K562 (cell line): ENCODE measurements around the gene CSNK1G1. TPM values are rescaled to one million over a fixed set of nuclear protein-coding genes. Genes with fewer than 3 reads are reported as not detected.

ENCODE experiments used
- ATAC-seq: fragments of 200-7000 bp; cut with Tn5 transposase; 3 replicates; pipeline ENCODE4 v1.9.1; 2020; ENCODE audit warnings: moderate library complexity
- BruUV-seq: library from RNA; stranded (reverse); fragments of 400-500 nt; replicated peaks from 2 replicates; lab custom pipeline; 2021; lab: Mats Ljungman, UMichigan
- CTCF ChIA-PET: fragments of 300-600 bp; formaldehyde crosslinking; extraction: SDS; loops from one replicate; lab custom pipeline; 2021; ENCODE audit warnings: low intra/inter-chr PET ratio; lab: Yijun Ruan, JAX
- POLR2A ChIA-PET: fragments of 300-600, 350-650 bp; sonication (Branson Sonifier 250); formaldehyde crosslinking; extraction: SDS; loops from one replicate; lab custom pipeline; 2021; ENCODE audit warnings: antibody characterized with exemption, inconsistent platforms; lab: Yijun Ruan, JAX
- DNase-seq, 4 experiments: peaks; one replicate each; pipeline versions ENCODE4 v3.0.0 to v3.0.0-alpha.2; 2011 to 2018; ENCODE audit warnings: low spot score in 3 of 4, mixed read lengths in 3 of 4; ENCODE audit errors: extremely low read depth in 1 of 4
- FAIRE-seq: peaks from 2 replicates; lab custom pipeline; 2011; peaks lifted over from hg19 to GRCh38; lab: Jason Lieb, UNC
- H2AFZ ChIP-seq: 2 replicates; pipeline ENCODE4 v1.6.0; 2011; ENCODE audit warnings: low read depth, low read length, control low read depth, inconsistent platforms
- H3K27ac ChIP-seq: fragments of 200-600 bp; 3 replicates; pipeline ENCODE4 v1.8.0; 2011; ENCODE audit warnings: low read depth, mild to moderate bottlenecking, control low read depth, inconsistent platforms, low read length, moderate library complexity, mixed read lengths; ENCODE audit errors: extremely low read depth
- H3K27me3 ChIP-seq, 2 experiments: fragments of 300-600 bp in 1 of 2; 2 replicates in 1 of 2; 3 replicates in 1 of 2; pipeline versions ENCODE4 v1.6.0 to v1.8.0; 2011; ENCODE audit warnings: inconsistent platforms in 2 of 2, low read length in 2 of 2, mild to moderate bottlenecking in 1 of 2, mixed read lengths in 1 of 2, moderate library complexity in 1 of 2; ENCODE audit not compliant: control insufficient read depth in 2 of 2, insufficient read depth in 2 of 2
- H3K36me3 ChIP-seq: fragments of 300-600 bp; 3 replicates; pipeline ENCODE4 v1.8.0; 2011; ENCODE audit warnings: mild to moderate bottlenecking, low read length, inconsistent platforms; ENCODE audit not compliant: control insufficient read depth, insufficient read depth
- H3K4me1 ChIP-seq, 2 experiments: fragments of 200-600 bp in 1 of 2; replicated peaks in 1 of 2; 2 replicates in 1 of 2; 3 replicates in 1 of 2; pipeline versions ENCODE4 v1.5.1 to v1.8.0; 2011; ENCODE audit warnings: inconsistent platforms in 2 of 2, low read length in 2 of 2, mild to moderate bottlenecking in 1 of 2, mixed read lengths in 1 of 2, moderate library complexity in 1 of 2; ENCODE audit not compliant: control insufficient read depth in 2 of 2, insufficient read depth in 2 of 2
- H3K4me2 ChIP-seq: 2 replicates; pipeline ENCODE4 v1.6.1; 2011; ENCODE audit warnings: low read length, control low read depth, inconsistent platforms, mixed read lengths; ENCODE audit not compliant: insufficient read depth
- H3K4me3 ChIP-seq: fragments of 200-600 bp; sonication (generic), shearing (Covaris generic); 2 replicates; pipeline ENCODE4 v1.5.1; 2016; ENCODE audit warnings: control low read depth, inconsistent platforms
- H3K79me2 ChIP-seq: fragments of 200-600 bp; 3 replicates; pipeline ENCODE4 v1.8.0; 2011; ENCODE audit warnings: low read length, inconsistent platforms; ENCODE audit not compliant: control insufficient read depth, insufficient read depth
- H3K9ac ChIP-seq, 2 experiments: 2 replicates each; pipeline versions ENCODE4 v1.6.0 to v1.6.1; 2011; ENCODE audit warnings: low read depth in 2 of 2, low read length in 2 of 2, control low read depth in 1 of 2, inconsistent platforms in 1 of 2, mild to moderate bottlenecking in 1 of 2, mixed read lengths in 1 of 2; ENCODE audit not compliant: insufficient read depth in 1 of 2
- H3K9me1 ChIP-seq: one replicate; pipeline ENCODE4 v1.6.0; 2011; ENCODE audit warnings: inconsistent platforms, mild to moderate bottlenecking, low read length, moderate library complexity; ENCODE audit not compliant: control insufficient read depth, insufficient read depth
- H3K9me3 ChIP-seq: replicated peaks from 2 replicates; pipeline ENCODE4 v1.5.1; 2011; ENCODE audit warnings: low read depth, low read length, inconsistent platforms; ENCODE audit not compliant: control insufficient read depth, insufficient read depth
- H4K20me1 ChIP-seq: replicated peaks from 2 replicates; pipeline ENCODE4 v1.6.1; 2011; ENCODE audit warnings: low read length, inconsistent platforms, mixed read lengths; ENCODE audit not compliant: control insufficient read depth, insufficient read depth
- CBX1 ChIP-seq: sonication (generic); IDR thresholded peaks from 2 replicates; pipeline ENCODE4 v1.6.1; 2016; ENCODE audit warnings: antibody characterized with exemption, low read depth, mild to moderate bottlenecking
- CEBPB ChIP-seq: fragments of 450-650 bp; IDR thresholded peaks from 2 replicates; pipeline ENCODE4 v1.6.1; 2016; ENCODE audit warnings: missing genetic modification characterization, missing compliant biosample characterization
- CEBPG ChIP-seq, 3 experiments: fragments of 200-800 bp in 1 of 3; sonication (Bioruptor generic) in 1 of 3; sonication (generic) in 1 of 3; formaldehyde crosslinking in 1 of 3; IDR thresholded peaks in 2 of 3; conservative IDR thresholded peaks in 1 of 3; 2 replicates each; pipeline versions ENCODE4 v1.6.1 to v1.8.0; 2016 to 2022; ENCODE audit warnings: missing compliant biosample characterization in 2 of 3, missing genetic modification characterization in 2 of 3, mild to moderate bottlenecking in 1 of 3, missing genetic modification reagents in 1 of 3
- ETS2 ChIP-seq: IDR thresholded peaks from 2 replicates; pipeline ENCODE4 v1.6.1; 2016; ENCODE audit warnings: borderline replicate concordance, missing genetic modification characterization, mild to moderate bottlenecking, moderate library complexity, missing compliant biosample characterization; ENCODE audit not compliant: poor library complexity, severe bottlenecking
- LARP7 ChIP-seq: fragments of 450-650 bp; IDR thresholded peaks from 2 replicates; pipeline ENCODE4 v1.6.1; 2016
- MAFF ChIP-seq: IDR thresholded peaks from 2 replicates; pipeline ENCODE4 v1.6.1; 2012; ENCODE audit warnings: low read length, improper control_type of control experiment
- SAP30 ChIP-seq: fragments of 200-600 bp; sonication (generic); IDR thresholded peaks from 2 replicates; pipeline ENCODE4 v1.6.1; 2012; ENCODE audit warnings: borderline replicate concordance, low read depth, mild to moderate bottlenecking, moderate library complexity, low read length, control low read depth, inconsistent platforms; ENCODE audit not compliant: insufficient read depth, poor library complexity, severe bottlenecking
- SREBF2 ChIP-seq: sonication (generic); formaldehyde crosslinking; IDR thresholded peaks from 2 replicates; pipeline ENCODE4 v1.4.0; 2020; ENCODE audit warnings: mild to moderate bottlenecking, missing genetic modification reagents
- STAG1 ChIP-seq: sonication (generic); formaldehyde crosslinking; IDR thresholded peaks from 2 replicates; pipeline ENCODE4 v1.5.0; 2020; ENCODE audit warnings: missing genetic modification reagents, borderline replicate concordance
- TEAD2 ChIP-seq: fragments of 450-650 bp; IDR thresholded peaks from 2 replicates; pipeline ENCODE4 v1.6.1; 2016; ENCODE audit warnings: missing genetic modification characterization, control low read depth, missing compliant biosample characterization
- TRIM24 ChIP-seq, 2 experiments: fragments of 450-650 bp; IDR thresholded peaks; 2 replicates each; pipeline ENCODE4 v1.6.1; 2016
- ZBTB1 ChIP-seq: sonication (generic); formaldehyde crosslinking; IDR thresholded peaks from 2 replicates; pipeline ENCODE4 v1.8.1; 2023; ENCODE audit warnings: missing genetic modification reagents, low read depth, mild to moderate bottlenecking, borderline replicate concordance
- ZNF561 ChIP-seq: fragments of 450-650 bp; formaldehyde crosslinking; conservative IDR thresholded peaks from 2 replicates; pipeline ENCODE4 v1.4.0; 2020; ENCODE audit warnings: mild to moderate bottlenecking, moderate library complexity
- WGBS: fragments of 100-300 bp; shearing (Covaris generic); methylation state at CpG from one replicate; pipeline ENCODE4 v1.1.6; 2016; ENCODE audit warnings: low coverage, mixed read lengths; ENCODE audit not compliant: insufficient coverage; ENCODE audit errors: missing lambda C conversion rate; 5-methylcytosine and 5-hydroxymethylcytosine counted together
- in situ Hi-C: fragments of 300-500 bp; cut with MboI; formaldehyde crosslinking; loops from 4 replicates; pipeline ENCODE4 v1.15.0; 2018; ENCODE audit warnings: inconsistent platforms, mixed read lengths
- intact Hi-C: fragments of 100-400 bp; cut with micrococcal nuclease; formaldehyde crosslinking; loops from 2 replicates; pipeline ENCODE4 v1.14.2; 2022
- polyA plus RNA-seq, 8 experiments: library from polyadenylated mRNA; depleted of rRNA in 4 of 8; stranded (reverse) in 5 of 8; unstranded in 3 of 8; fragments of >200 nt; fragmentation: Nextera tagmentation in 2 of 8; fragmentation: Illumina TruSeq in 1 of 8; extraction: Ambion mirVana in 2 of 8; extraction: Trizol in 1 of 8; gene quantifications; 2 replicates each; pipeline versions ENCODE4 v1.2.1 to v1.2.3, GENCODE V29; 2011 to 2014; ENCODE audit warnings: inconsistent platforms in 1 of 8, missing spikeins in 1 of 8
- total RNA-seq, 7 experiments: library from RNA; depleted of rRNA in 6 of 7; stranded (reverse); fragments of >200 nt in 6 of 7; fragmentation: Illumina TruSeq in 2 of 7; extraction: Trizol in 2 of 7; gene quantifications; 2 replicates each; pipeline versions ENCODE4 v1.2.1 to v1.2.3, GENCODE V29; 2011 to 2021; ENCODE audit warnings: low replicate concordance in 1 of 7

CSNK1G1 gene
- total and polyA plus RNA-seq, 9 of the 15 experiments (the other 6 are each of a cell fraction or from before 2014, with no cell fraction given) = 4.5 to 18.5 (median 9.5) TPM

GRCh38 chr15:64236156-64236894 is 119.6 kb downstream of the CSNK1G1 start:
- H3K27me3 ChIP-seq = no peaks in the 10 kb centered on the region
- no peak for ATAC-seq

DNA sequence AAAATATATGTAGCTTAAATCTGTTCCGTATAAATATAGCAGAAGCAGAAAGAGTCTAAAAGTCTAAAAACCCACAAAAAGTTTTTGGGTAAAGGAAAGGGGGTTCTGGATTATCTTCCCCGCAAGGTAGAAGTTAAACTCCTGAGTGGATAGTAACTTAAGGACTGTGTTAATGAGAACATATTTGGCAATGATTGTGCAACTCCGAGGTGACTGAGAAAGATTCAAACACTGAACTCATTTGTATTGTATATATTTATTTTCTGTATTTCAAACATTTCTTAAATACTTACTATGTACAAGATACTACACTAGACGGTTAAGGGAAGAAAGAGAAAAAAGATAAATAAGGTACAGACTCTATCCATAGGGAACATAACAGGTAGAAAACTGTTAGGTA is 120.4 kb downstream of the CSNK1G1 start:
- DNase-seq (no peak), ATAC-seq (no peak), FAIRE-seq (no peak)
- no peak overlapping the region for H3K4me3 ChIP-seq
- no peak overlapping the region for H2AFZ ChIP-seq
- H3K79me2 ChIP-seq = peaks cover 18% of the 10 kb centered on the region
- no TSS peak for BruUV-seq
- no peaks in the 10 kb centered on the region for H3K36me3 ChIP-seq
- in situ Hi-C loops (no loop called here), intact Hi-C loops (no loop called here)
- no peak overlapping the region for H3K9ac ChIP-seq
- ChIA-PET CTCF (no interaction called here), POLR2A (interaction anchor here (0.6 to 3.9 kb wide), 4 partner anchors 11 to 639 kb away, joined by 3 to 40 read pairs (median 4); no protein-coding TSS in a partner anchor)
- WGBS = 83% methylated on average over 4 of the region's 4 CpGs
- no peak overlapping the region for H3K27ac ChIP-seq
- no peaks in the 10 kb centered on the region for H4K20me1 ChIP-seq
- H3K4me1 ChIP-seq = peaks cover 3 to 30% of the 10 kb centered on the region in 2 experiments; a peak in 4 of 5 replicates
- no peak overlapping the region for H3K4me2 ChIP-seq
- no peaks in the 10 kb centered on the region for H3K9me1 ChIP-seq
- TF ChIP-seq LARP7 (no peak), MAFF (no peak), SREBF2 (CRISPR knock-in tag) (no peak), CEBPB (tag) (peak; percentile 89), CEBPG (CRISPR knock-in tag; IDR thresholded peaks at IDR 0.05) (no peak), CEBPG (tag; conservative IDR thresholded peaks at IDR 0.05 in 1 of 2, IDR thresholded peaks at IDR 0.05 in 1 of 2) (peak; percentile 59 to 64; a peak in 3 of 4 replicates)
- no peaks in the 10 kb centered on the region for H3K27me3 ChIP-seq
- H3K9me3 ChIP-seq = no peaks in the 10 kb centered on the region

More at GRCh38 chr15:64236156-64236894, 119.6 kb downstream of the CSNK1G1 start:
- TF ChIP-seq ZBTB1 (CRISPR knock-in tag) (no peak), ETS2 (no peak), ZNF561 (CRISPR knock-in tag) (no peak), TRIM24 (IDR thresholded peaks at IDR 0.05) (no peak), CBX1 (no peak), TEAD2 (tag) (no peak), SAP30 (no peak), STAG1 (no peak)
- ChIA-PET CTCF (no interaction called here), POLR2A (interaction anchor here (0.6 to 0.8 kb wide), 2 partner anchors 20 to 594 kb away, joined by 3 to 4 read pairs; no protein-coding TSS in a partner anchor)
- Histone ChIP-seq H3K4me1 (peaks cover 3 to 30% of the 10 kb centered on the region in 2 experiments; a peak in 4 of 5 replicates), H2AFZ (no peak overlapping the region), H4K20me1 (no peaks in the 10 kb centered on the region), H3K4me2 (no peak overlapping the region), H3K36me3 (no peaks in the 10 kb centered on the region), H3K9me1 (no peaks in the 10 kb centered on the region), H3K27ac (no peak overlapping the region), H3K4me3 (no peak overlapping the region), H3K9me3 (no peaks in the 10 kb centered on the region), H3K79me2 (peaks cover 18% of the 10 kb centered on the region), H3K9ac (no peak overlapping the region)
- in situ Hi-C loops (no loop called here), intact Hi-C loops (no loop called here)
- FAIRE-seq = no peak
- no peak for DNase-seq
- BruUV-seq = no TSS peak
- WGBS = 84% methylated on average over 2 of the region's 2 CpGs
